Esophagus squamous epithelium (tissue), 5 donors: Measurements from ENCODE around the gene THOC7. TPM values are rescaled to one million over a fixed set of nuclear protein-coding genes. Genes with fewer than 3 reads are reported as not detected.

Experiments used
- DNase-seq: peaks from one replicate; lab custom pipeline; 2025; lab: John Stamatoyannopoulos, UW
- H3K27ac ChIP-seq, 4 donors: fragments of 200-600 bp; sonication (generic); one replicate each; pipeline ENCODE4 v1.5.1; 2016 to 2019; ENCODE audit warnings: mild to moderate bottlenecking in 1 of 4
- H3K27me3 ChIP-seq, 4 donors: fragments of 200-600 bp; sonication (generic); 1 replicate in 3 of 4; 2 replicates in 1 of 4; pipeline versions ENCODE4 v1.5.1 to v1.6.0; 2017 to 2021; ENCODE audit warnings: antibody characterized with exemption in 1 of 4
- H3K36me3 ChIP-seq, 3 donors: fragments of 200-600 bp; sonication (generic); one replicate each; pipeline ENCODE4 v1.5.1; 2016 to 2019
- H3K4me1 ChIP-seq, 3 donors: fragments of 200-600 bp; sonication (generic); one replicate each; pipeline ENCODE4 v1.5.1; 2017 to 2019
- H3K4me3 ChIP-seq, 4 donors: fragments of 200-600 bp; sonication (generic); 1 replicate in 3 of 4; 2 replicates in 1 of 4; pipeline ENCODE4 v1.5.1; 2016 to 2019; ENCODE audit warnings: mild to moderate bottlenecking in 2 of 4, moderate library complexity in 1 of 4
- H3K9me3 ChIP-seq, 3 donors: fragments of 200-600 bp; sonication (generic); one replicate each; pipeline ENCODE4 v1.5.1; 2016 to 2019
- POLR2A ChIP-seq, 4 donors: fragments of 450-650 bp; IDR thresholded peaks; one replicate each; pipeline ENCODE4 v1.6.1; 2017; ENCODE audit warnings: antibody characterized with exemption in 4 of 4, mild to moderate bottlenecking in 4 of 4, moderate library complexity in 3 of 4
- WGBS, 2 donors: methylation state at CpG; one replicate each; pipeline ENCODE4 v1.1.5; 2018; 5-methylcytosine and 5-hydroxymethylcytosine counted together
- intact Hi-C: fragments of 100-400 bp; cut with DNase I; formaldehyde crosslinking; loops from one replicate; pipeline ENCODE4 v1.15.0; 2022
- small RNA-seq, 4 donors: library from RNA; depleted of rRNA; stranded (forward); fragments of <200 nt; gene quantifications; one replicate each; pipeline ENCODE3, GENCODE V24; 2016
- total RNA-seq, 4 donors: library from RNA; depleted of rRNA; stranded (reverse); fragments of >200 nt; gene quantifications; one replicate each; pipeline ENCODE4 v1.1.0, GENCODE V29; 2016
- TF ChIP-seq, protein P1 (sequence below), 6 experiments: fragments of 450-650 bp in 4 of 6; fragments of 200-600 bp in 2 of 6; sonication (generic) in 2 of 6; IDR thresholded peaks; one replicate each; pipeline ENCODE4 v1.5.1; 2016 to 2019; ENCODE audit warnings: antibody characterized with exemption in 6 of 6, mild to moderate bottlenecking in 4 of 6, moderate library complexity in 4 of 6
- donor health status: DM: yes; HTN: yes; CAD: no.

The THOC7 gene
- total RNA-seq, 4 donors from 2014 or later: 50.9 to 86.9 (median 75.9) TPM

GRCh38 chr3:63800097-63800496 is 63.5 kb downstream of the THOC7 start:
- no peaks in the 10 kb centered on the region for H3K36me3 ChIP-seq
- WGBS, 2 donors: 54 to 86% methylated on average over 5 of the region's 5 CpGs
- intact Hi-C loops: no loop called here
- no peaks in the 10 kb centered on the region for H3K9me3 ChIP-seq
- no peaks in the 10 kb centered on the region for H3K27me3 ChIP-seq
- no peak overlapping the region for H3K27ac ChIP-seq
- no peak for DNase-seq
- TF ChIP-seq, protein P1, sequence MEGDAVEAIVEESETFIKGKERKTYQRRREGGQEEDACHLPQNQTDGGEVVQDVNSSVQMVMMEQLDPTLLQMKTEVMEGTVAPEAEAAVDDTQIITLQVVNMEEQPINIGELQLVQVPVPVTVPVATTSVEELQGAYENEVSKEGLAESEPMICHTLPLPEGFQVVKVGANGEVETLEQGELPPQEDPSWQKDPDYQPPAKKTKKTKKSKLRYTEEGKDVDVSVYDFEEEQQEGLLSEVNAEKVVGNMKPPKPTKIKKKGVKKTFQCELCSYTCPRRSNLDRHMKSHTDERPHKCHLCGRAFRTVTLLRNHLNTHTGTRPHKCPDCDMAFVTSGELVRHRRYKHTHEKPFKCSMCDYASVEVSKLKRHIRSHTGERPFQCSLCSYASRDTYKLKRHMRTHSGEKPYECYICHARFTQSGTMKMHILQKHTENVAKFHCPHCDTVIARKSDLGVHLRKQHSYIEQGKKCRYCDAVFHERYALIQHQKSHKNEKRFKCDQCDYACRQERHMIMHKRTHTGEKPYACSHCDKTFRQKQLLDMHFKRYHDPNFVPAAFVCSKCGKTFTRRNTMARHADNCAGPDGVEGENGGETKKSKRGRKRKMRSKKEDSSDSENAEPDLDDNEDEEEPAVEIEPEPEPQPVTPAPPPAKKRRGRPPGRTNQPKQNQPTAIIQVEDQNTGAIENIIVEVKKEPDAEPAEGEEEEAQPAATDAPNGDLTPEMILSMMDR (IDR thresholded peaks at IDR 0.05): no peak
- no peak for TF ChIP-seq POLR2A (IDR thresholded peaks at IDR 0.05)
- H3K4me1 ChIP-seq: no peaks in the 10 kb centered on the region
- H3K4me3 ChIP-seq: no peak overlapping the region

GRCh38 chr3:63798949-63799348 is 64.7 kb downstream of the THOC7 start:
- Histone ChIP-seq H3K27ac (no peak overlapping the region), H3K4me3 (no peak overlapping the region), H3K27me3 (no peaks in the 10 kb centered on the region), H3K36me3 (no peaks in the 10 kb centered on the region), H3K9me3 (no peaks in the 10 kb centered on the region), H3K4me1 (no peaks in the 10 kb centered on the region)
- intact Hi-C loops: no loop called here
- WGBS, 2 donors: 79 to 91% methylated on average over 2 of the region's 2 CpGs
- TF ChIP-seq POLR2A (IDR thresholded peaks at IDR 0.05): no peak
- TF ChIP-seq, protein P1 (IDR thresholded peaks at IDR 0.05): no peak
- no peak for DNase-seq

GRCh38 chr3:63798544-63798943 is 65.1 kb downstream of the THOC7 start:
- H3K4me1 ChIP-seq: no peaks in the 10 kb centered on the region
- 87 to 95% methylated on average over 2 of the region's 2 CpGs for WGBS, 2 donors
- no peak overlapping the region for H3K27ac ChIP-seq
- intact Hi-C loops: no loop called here
- no peaks in the 10 kb centered on the region for H3K36me3 ChIP-seq
- TF ChIP-seq POLR2A (IDR thresholded peaks at IDR 0.05): no peak
- TF ChIP-seq, protein P1 (IDR thresholded peaks at IDR 0.05): no peak
- H3K9me3 ChIP-seq: no peaks in the 10 kb centered on the region
- H3K4me3 ChIP-seq: no peak overlapping the region
- no peak for DNase-seq
- H3K27me3 ChIP-seq: no peaks in the 10 kb centered on the region

DNA sequence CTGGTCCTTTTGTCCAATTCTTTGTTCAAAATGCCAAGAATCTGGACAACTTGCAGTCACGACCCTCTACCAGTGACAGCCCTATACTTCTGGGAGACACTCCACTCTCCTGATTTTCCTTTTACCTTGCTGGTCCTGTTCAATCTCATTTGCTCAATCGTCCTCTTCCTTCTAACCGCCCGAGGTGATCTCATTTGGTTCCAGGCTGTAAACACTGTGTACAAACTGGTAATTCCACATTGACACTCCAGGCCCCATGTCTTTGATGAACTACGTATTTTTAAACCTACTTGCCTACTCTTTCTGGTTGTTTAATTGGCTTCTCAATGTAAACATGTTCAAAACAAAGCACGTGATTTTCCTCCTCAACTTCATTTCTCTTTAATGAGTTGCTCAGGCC is 68.2 kb downstream of the THOC7 start:
- Histone ChIP-seq H3K4me1 (no peaks in the 10 kb centered on the region), H3K27ac (no peak overlapping the region), H3K27me3 (no peaks in the 10 kb centered on the region), H3K9me3 (no peaks in the 10 kb centered on the region), H3K4me3 (no peak overlapping the region), H3K36me3 (no peaks in the 10 kb centered on the region)
- WGBS, 2 donors: 44 to 45% methylated on average over 6 of the region's 6 CpGs
- TF ChIP-seq, protein P1 (IDR thresholded peaks at IDR 0.05): no peak
- TF ChIP-seq POLR2A (IDR thresholded peaks at IDR 0.05): no peak
- intact Hi-C loops: no loop called here
- DNase-seq: no peak

DNA sequence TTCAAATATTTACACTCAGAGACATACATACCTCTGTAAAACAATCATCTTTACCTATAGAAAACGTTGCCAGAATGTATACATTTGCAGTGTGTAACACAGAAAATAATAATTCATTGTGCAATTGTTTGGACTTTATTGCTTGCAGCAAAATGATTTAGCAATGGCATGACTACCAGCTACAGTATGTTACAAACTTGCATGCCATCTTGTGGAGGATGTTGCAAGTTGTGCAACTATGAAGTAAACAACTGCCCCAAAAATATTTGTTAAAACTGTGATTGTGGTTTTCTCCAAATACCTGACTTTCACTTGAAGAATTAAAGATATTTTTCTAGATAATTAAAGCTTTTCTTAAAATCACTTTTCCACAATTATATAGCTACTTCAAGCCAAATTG is 71.6 kb downstream of the THOC7 start:
- H3K4me3 ChIP-seq: no peak overlapping the region
- no peak overlapping the region for H3K27ac ChIP-seq
- no peaks in the 10 kb centered on the region for H3K27me3 ChIP-seq
- intact Hi-C loops: no loop called here
- no peaks in the 10 kb centered on the region for H3K36me3 ChIP-seq
- no peak for TF ChIP-seq POLR2A (IDR thresholded peaks at IDR 0.05)
- TF ChIP-seq, protein P1 (IDR thresholded peaks at IDR 0.05): peak in 3 of 6 experiments; percentile 19 to 52 (median 26)
- H3K9me3 ChIP-seq: no peaks in the 10 kb centered on the region
- 0% methylated on average over 1 of the region's 1 CpG for WGBS, 2 donors
- no peaks in the 10 kb centered on the region for H3K4me1 ChIP-seq
- no peak for DNase-seq

Small RNA genes within 50 kb of the gene (small RNA-seq; reads per million reads assigned to genes)
- 0 to 0.15 (median 0.04) reads per million in 4 donors for gene SCAANT1

Other genes with a start within 250 kb of the THOC7 start
- not detected for gene SNTN, start 211.1 kb downstream of the THOC7 start, total RNA-seq
- not detected for gene C3orf49, start 44.5 kb downstream of the THOC7 start, total RNA-seq
- gene ATXN7, start 62 bp upstream of the THOC7 start, total RNA-seq: 10 to 100 TPM in 3 of 4 donors, 1 to 10 TPM in 1; 6.1 to 28.2 (median 20.2) TPM
- gene SCAANT1, start 48.6 kb upstream of the THOC7 start, total RNA-seq: not detected
- gene PSMD6, start 159.7 kb upstream of the THOC7 start, total RNA-seq: 100 to 1,000 TPM in 1 of 4 donors, 10 to 100 TPM in 3; 53.1 to 102 (median 81.6) TPM